H54 (cell line): Measurements from ENCODE around the gene PFKFB1.

Source experiments
- DNase-seq: peaks from one replicate; pipeline ENCODE4 v3.0.0; 2011; ENCODE audit warnings: low spot score, mixed read lengths; ENCODE audit not compliant: insufficient read length
- FAIRE-seq: peaks from 3 replicates; lab custom pipeline; 2011; peaks lifted over from hg19 to GRCh38; lab: Jason Lieb, UNC
- POLR2A ChIP-seq: IDR thresholded peaks from 2 replicates; pipeline ENCODE4 v1.6.1; 2011; ENCODE audit warnings: low read depth, mild to moderate bottlenecking, low read length

Gene PFKFB1

DNA sequence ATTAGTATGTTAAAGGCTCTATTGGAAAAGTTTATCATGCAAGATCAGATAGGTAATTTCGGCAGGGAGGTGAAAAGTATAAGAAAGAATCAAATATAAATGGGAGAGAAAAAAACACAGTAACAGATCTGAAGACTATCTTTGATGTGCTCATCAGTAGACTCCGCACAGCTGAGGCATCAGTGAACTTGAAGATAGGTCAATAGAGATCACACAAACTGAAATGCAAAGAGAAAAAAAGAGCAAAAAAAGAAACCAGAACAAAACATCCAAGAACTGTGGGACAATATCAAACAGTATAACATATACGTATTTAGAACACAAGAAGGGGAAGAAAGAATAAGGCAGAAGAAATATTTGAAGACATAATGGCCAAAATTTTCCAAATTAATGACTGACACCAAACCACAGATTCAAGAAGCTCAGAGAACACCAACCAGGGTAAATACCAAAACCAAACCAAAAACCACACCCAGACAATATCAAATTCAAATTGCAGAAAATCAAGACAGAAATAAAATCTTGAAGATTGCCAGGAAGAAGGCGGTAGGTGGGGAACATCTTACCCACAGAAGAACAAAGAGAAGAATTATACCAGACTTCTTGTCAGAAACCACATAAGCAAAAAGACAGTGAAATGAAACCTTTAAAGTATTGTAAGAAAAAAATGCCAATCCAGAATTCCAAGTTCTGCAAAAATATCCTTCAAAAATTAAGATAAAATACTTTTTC lies 29.1 kb downstream of the PFKFB1 start:
- no peak for TF ChIP-seq POLR2A
- no peak for FAIRE-seq
- no peak for DNase-seq

DNA sequence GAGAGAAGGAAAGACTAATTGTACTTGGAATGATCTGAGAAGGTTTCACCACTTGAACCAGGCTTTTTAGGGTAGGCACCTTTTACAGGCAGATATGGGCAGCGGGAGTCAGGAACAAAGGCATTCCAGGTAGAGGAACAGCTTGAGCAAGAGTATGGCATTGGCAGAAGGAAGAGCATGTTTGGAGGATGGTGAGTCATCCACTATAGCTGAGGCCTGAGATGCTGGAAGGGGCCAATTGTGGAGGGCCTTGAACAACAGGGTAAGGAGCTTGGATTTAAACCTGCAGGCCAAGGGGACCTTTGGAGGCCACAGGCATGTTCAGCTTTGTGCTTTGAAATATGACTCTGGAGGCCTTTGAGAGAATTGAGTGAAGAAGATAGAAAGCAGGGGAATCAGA lies 32.2 kb downstream of the PFKFB1 start:
- DNase-seq: no peak
- no peak for TF ChIP-seq POLR2A
- FAIRE-seq: no peak

- no peak for DNase-seq
Measured at GRCh38 chrX:54950730-54951375, 43.1 kb downstream of the PFKFB1 start.

DNA sequence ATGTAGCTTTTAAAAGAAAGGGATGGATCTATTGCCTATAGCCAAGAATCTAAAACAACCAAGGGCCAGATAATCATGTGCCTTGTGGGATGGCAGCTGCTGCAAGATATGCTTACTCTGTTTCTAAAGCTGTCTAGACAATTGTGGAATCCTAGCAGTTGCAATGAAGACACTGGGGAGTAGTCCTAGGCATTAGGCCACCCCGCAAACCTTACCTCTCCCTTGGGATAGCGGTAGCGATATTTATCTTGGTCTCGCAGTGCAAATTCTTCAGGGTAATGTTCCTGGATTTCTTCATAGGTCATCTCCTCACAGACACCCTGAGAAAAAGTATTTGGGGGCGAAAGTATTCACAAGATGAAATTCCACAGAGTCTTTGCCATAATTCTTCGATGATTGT lies 48.8 kb downstream of the PFKFB1 start:
- TF ChIP-seq POLR2A: no peak
- FAIRE-seq (no peak), DNase-seq (no peak)

More at GRCh38 chrX:54950730-54951375, 43.1 kb downstream of the PFKFB1 start:
- no peak for FAIRE-seq
- TF ChIP-seq POLR2A: no peak

DNA sequence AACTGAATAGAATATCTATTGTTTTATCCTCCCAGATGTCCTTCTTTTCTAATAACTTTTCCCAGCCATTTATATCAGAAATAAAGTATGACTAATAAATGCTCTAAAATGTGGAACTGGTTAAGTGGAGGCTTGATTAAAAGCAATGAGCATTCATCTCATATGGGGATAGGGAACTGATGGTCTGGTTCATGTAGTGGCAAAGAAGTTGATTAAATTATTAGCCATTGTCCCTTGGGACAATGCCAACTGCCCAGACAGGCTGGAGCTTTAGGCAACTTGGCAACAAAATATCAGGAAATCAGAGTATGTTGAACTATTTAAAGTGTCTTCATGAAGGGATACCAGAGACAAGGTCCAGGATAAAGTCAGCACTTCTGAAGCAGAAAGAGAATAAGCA lies 49.2 kb downstream of the PFKFB1 start:
- TF ChIP-seq POLR2A: no peak
- FAIRE-seq (no peak), DNase-seq (no peak)

GRCh38 chrX:54937416-54937815 lies 56.6 kb downstream of the PFKFB1 start:
- FAIRE-seq (no peak), DNase-seq (no peak)

DNA sequence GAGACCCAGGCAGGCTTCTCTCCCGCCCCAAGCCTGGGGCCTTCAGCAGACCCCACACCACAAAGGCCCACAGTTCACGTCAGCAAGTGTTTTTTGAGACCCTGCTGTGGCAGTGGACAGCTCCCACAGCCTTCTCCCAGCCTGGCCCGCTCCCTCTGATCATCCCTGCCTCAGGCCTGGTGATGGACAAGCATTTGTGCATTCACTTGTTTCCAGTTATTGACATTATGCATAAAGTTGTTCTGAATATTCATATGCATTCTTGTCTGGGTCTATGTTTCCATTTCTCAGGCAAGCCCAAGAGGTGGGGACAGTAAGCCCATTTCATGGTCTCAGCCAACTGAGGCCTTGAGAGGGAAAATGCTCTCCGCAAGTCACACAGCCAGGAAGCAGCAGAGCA lies 58.7 kb downstream of the PFKFB1 start:
- TF ChIP-seq POLR2A: no peak
- FAIRE-seq (no peak), DNase-seq (no peak)

More at GRCh38 chrX:54937416-54937815, 56.6 kb downstream of the PFKFB1 start:
- no peak for TF ChIP-seq POLR2A

GRCh38 chrX:54934890-54935289 lies 59.1 kb downstream of the PFKFB1 start:
- DNase-seq (no peak), FAIRE-seq (no peak)
- TF ChIP-seq POLR2A: no peak

GRCh38 chrX:54934058-54934457 lies 59.9 kb downstream of the PFKFB1 start:
- no peak for FAIRE-seq

GRCh38 chrX:54933150-54933826 lies 60.7 kb downstream of the PFKFB1 start:
- no peak for DNase-seq
- no peak for TF ChIP-seq POLR2A
- FAIRE-seq: no peak

More at GRCh38 chrX:54934058-54934457, 59.9 kb downstream of the PFKFB1 start:
- no peak for TF ChIP-seq POLR2A
- no peak for DNase-seq

- FAIRE-seq: no peak
- DNase-seq: no peak
- no peak for TF ChIP-seq POLR2A
Measured at GRCh38 chrX:54931107-54931506, 62.9 kb downstream of the PFKFB1 start.

- TF ChIP-seq POLR2A: no peak
- FAIRE-seq (no peak), DNase-seq (no peak)
Measured at GRCh38 chrX:54930291-54931049, 63.5 kb downstream of the PFKFB1 start.

- no peak for FAIRE-seq
- no peak for DNase-seq
- TF ChIP-seq POLR2A: no peak
Measured at GRCh38 chrX:54928876-54929275, 65.1 kb downstream of the PFKFB1 start.
